ENCODE data around the gene ADCY5. TPM values are rescaled to one million over a fixed set of nuclear protein-coding genes. Genes with fewer than 3 reads are reported as not detected.

The ADCY5 gene
- polyA plus RNA-seq, 2 of the 4 experiments (the other 2 are of a cell fraction), result 0.57 to 0.68 TPM

- WGBS (ENCODE audit: missing lambda C conversion rate), result 61% methylated on average over 3 of the region's 4 CpGs
- TF ChIP-seq E2F6 (IDR thresholded peaks at IDR 0.05; ENCODE audit: borderline replicate concordance, low read depth), result no peak
- no peak for TF ChIP-seq CEBPB (IDR thresholded peaks at IDR 0.05)
- no peak for TF ChIP-seq FOSB (CRISPR knock-in tag; IDR thresholded peaks at IDR 0.05)
- TF ChIP-seq RAD21 (conservative IDR thresholded peaks at IDR 0.05 in 1 of 2, IDR thresholded peaks at IDR 0.05 in 1 of 2), result no peak
- no peak for TF ChIP-seq REST (IDR thresholded peaks at IDR 0.05)
- no peak for TF ChIP-seq RNF2 (IDR thresholded peaks at IDR 0.05; ENCODE audit: borderline replicate concordance, low read depth)
- TF ChIP-seq ATOH8 (CRISPR knock-in tag; IDR thresholded peaks at IDR 0.05; ENCODE audit: low read depth), result no peak
- TF ChIP-seq SREBF2 (IDR thresholded peaks at IDR 0.05), result no peak
- no peak for TF ChIP-seq ZSCAN20 (CRISPR knock-in tag; IDR thresholded peaks at IDR 0.05)
- TF ChIP-seq ZFP36 (IDR thresholded peaks at IDR 0.05; ENCODE audit: borderline replicate concordance, partially characterized antibody), result no peak
- no peak for TF ChIP-seq GATA3 (IDR thresholded peaks at IDR 0.05; ENCODE audit: borderline replicate concordance)
- no peak for TF ChIP-seq NPAS2 (CRISPR knock-in tag; IDR thresholded peaks at IDR 0.05; ENCODE audit: borderline replicate concordance)
- TF ChIP-seq MYC (IDR thresholded peaks at IDR 0.05; ENCODE audit: borderline replicate concordance, low read length), result no peak
- no peak for TF ChIP-seq POLR2AphosphoS2 (conservative IDR thresholded peaks at IDR 0.05; ENCODE audit: low read length)
- no peak for TF ChIP-seq FOSL2 (IDR thresholded peaks at IDR 0.05)
- TF ChIP-seq FOSL2 (CRISPR knock-in tag; IDR thresholded peaks at IDR 0.05), result no peak
- no peak for TF ChIP-seq HEYL (CRISPR knock-in tag; IDR thresholded peaks at IDR 0.05)
- TF ChIP-seq MAZ (IDR thresholded peaks at IDR 0.05; ENCODE audit: borderline replicate concordance, low read depth, low read length), result no peak
- TF ChIP-seq TP53 (CRISPR knock-in tag; IDR thresholded peaks at IDR 0.05), result no peak
- no peak for TF ChIP-seq RFX5 (IDR thresholded peaks at IDR 0.05)
- no peak overlapping the region for H3K4me3 ChIP-seq
- FAIRE-seq, result no peak
- no peaks in the 10 kb centered on the region for H3K4me1 ChIP-seq
- ChIA-PET POLR2A (no interaction called here), CTCF (interaction anchor here (0.5 to 5.5 kb wide), 14 partner anchors 10 to 385 kb away, joined by 3 to 36 read pairs (median 3); no protein-coding TSS in a partner anchor)
- H3K27ac ChIP-seq, result no peak overlapping the region
- no peaks in the 10 kb centered on the region for H3K9me3 ChIP-seq
- DNase-seq (ENCODE audit: low read depth in 1 of 2, low spot score in 1 of 2), result no peak
- no peak for ATAC-seq
- no peak overlapping the region for H3K4me2 ChIP-seq
Observed at GRCh38 chr3:123285479-123285878, 163.4 kb downstream of the ADCY5 start.

GRCh38 chr3:123285066-123285465, 163.8 kb downstream of the ADCY5 start:
- no peaks in the 10 kb centered on the region for H3K9me3 ChIP-seq
- ChIA-PET CTCF (interaction anchor here (0.9 to 5.5 kb wide), 10 partner anchors 10 to 273 kb away, joined by 3 to 36 read pairs (median 4); no protein-coding TSS in a partner anchor), POLR2A (no interaction called here)
- 43% methylated on average over 9 of the region's 9 CpGs for WGBS (ENCODE audit: missing lambda C conversion rate)
- no peak for FAIRE-seq
- no peak overlapping the region for H3K4me3 ChIP-seq
- no peaks in the 10 kb centered on the region for H3K4me1 ChIP-seq
- no peak for TF ChIP-seq RCOR1 (IDR thresholded peaks at IDR 0.05; ENCODE audit: low read depth, low read length)
- TF ChIP-seq TP53 (CRISPR knock-in tag; IDR thresholded peaks at IDR 0.05), result no peak
- TF ChIP-seq CBX8 (IDR thresholded peaks at IDR 0.05), result no peak
- no peak for TF ChIP-seq RFX5 (IDR thresholded peaks at IDR 0.05)
- no peak for TF ChIP-seq NPAS2 (CRISPR knock-in tag; IDR thresholded peaks at IDR 0.05; ENCODE audit: borderline replicate concordance)
- no peak for TF ChIP-seq EHF (CRISPR knock-in tag; IDR thresholded peaks at IDR 0.05)
- TF ChIP-seq RARB (CRISPR knock-in tag; IDR thresholded peaks at IDR 0.05), result no peak
- TF ChIP-seq MAX (IDR thresholded peaks at IDR 0.05), result no peak
- no peak for TF ChIP-seq JUNB (IDR thresholded peaks at IDR 0.05)
- no peak for TF ChIP-seq MAFK (IDR thresholded peaks at IDR 0.05; ENCODE audit: partially characterized antibody)
- TF ChIP-seq CBX2 (IDR thresholded peaks at IDR 0.05; ENCODE audit: borderline replicate concordance, low read depth), result no peak
- TF ChIP-seq ELK1 (IDR thresholded peaks at IDR 0.05; ENCODE audit: low read depth, low read length), result no peak
- no peak for TF ChIP-seq HOXA7 (CRISPR knock-in tag; IDR thresholded peaks at IDR 0.05)
- no peak for TF ChIP-seq HEYL (CRISPR knock-in tag; IDR thresholded peaks at IDR 0.05)
- no peak for TF ChIP-seq POLR2A (IDR thresholded peaks at IDR 0.05; ENCODE audit: low read length)
- TF ChIP-seq HDAC2 (IDR thresholded peaks at IDR 0.05), result no peak
- no peak for TF ChIP-seq KDM5A (IDR thresholded peaks at IDR 0.05)
- TF ChIP-seq MAZ (IDR thresholded peaks at IDR 0.05; ENCODE audit: borderline replicate concordance, low read depth, low read length), result no peak
- TF ChIP-seq HOXB13 (CRISPR knock-in tag; IDR thresholded peaks at IDR 0.05; ENCODE audit: low read depth), result no peak
- H3K27ac ChIP-seq, result no peak overlapping the region
- no peak for DNase-seq (ENCODE audit: low read depth in 1 of 2, low spot score in 1 of 2)
- no peak for ATAC-seq
- no peak overlapping the region for H3K4me2 ChIP-seq

Measured in A549 (cell line).